NK-92 treated with Interleukin-12 subunit alpha and Interleukin-12 subunit beta, amount 100 ng/mL, for 24 hours (cell line): Measurements from ENCODE around the gene ZDHHC3.

ENCODE experiments used
- DNase-seq: peaks from one replicate; lab custom pipeline; 2025; lab: John Stamatoyannopoulos, UW

The ZDHHC3 gene

DNA sequence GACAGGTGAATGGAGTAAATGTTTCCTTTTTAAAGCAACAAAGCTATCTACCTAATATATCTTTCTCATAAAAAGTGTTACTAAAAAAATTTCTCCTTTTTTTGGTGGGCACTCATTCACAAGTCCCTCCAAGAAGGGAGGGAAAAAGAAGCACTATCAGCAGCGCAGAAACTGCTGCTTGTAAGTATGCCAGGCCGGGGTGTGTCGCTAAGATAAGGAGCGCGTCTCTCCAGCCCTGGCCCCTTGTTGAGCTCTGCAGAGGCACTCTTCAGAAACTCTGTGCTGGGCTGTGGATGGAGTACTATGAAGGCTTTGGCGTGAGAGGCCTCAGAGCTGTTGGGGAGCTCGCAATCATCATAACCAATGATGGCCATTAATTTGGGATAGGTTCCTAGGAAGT, 49.1 kb downstream of the ZDHHC3 start:
- no peak for DNase-seq

DNA sequence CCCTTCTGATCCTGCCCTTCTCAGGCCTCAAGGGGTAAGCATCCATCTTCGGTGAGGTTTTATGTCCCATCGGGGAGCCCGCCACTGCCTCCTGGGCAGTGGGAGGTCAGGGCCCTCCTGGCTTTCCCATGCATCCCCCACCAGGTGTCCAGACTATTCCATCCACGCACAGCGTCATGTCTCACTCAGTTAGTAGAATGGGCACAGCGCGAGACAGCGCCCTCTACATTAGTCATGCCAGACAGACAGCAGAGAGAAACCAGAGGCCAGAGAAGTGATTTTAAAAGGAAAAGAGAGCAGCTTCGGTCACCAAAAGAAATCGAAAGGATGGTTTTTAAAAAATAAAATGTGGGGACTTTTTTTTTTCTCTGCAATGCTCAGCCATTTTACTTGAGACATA, 49.8 kb downstream of the ZDHHC3 start:
- no peak for DNase-seq

DNA sequence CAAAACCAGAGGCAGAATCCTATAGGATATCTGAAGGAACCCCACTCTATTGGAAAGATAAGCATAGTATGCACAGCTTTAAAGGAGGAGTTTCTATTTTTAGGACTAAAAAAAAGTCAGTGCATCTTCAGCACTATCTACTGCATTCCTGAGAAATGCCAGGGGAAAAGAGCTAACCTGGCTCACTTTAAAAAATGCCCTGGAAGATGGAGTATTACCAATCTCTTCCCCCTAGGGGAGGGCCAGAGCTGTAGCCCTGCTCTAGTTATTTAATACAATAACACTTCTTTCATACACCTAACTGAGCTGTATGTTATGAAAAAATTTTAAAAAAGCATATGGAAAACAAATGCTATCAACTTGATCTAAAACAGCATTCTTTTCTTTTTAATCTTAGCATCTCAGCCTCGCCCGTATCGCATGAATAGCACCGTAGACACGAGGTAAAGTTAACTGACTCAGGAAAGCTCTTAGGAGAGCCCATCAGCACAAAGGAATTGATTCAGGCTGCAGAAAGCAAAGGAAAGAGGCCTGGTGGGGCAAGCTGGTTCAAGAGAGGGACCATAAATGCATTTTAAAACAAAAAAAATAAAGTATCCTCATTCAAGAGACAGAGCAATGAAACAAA, 51.4 kb downstream of the ZDHHC3 start:
- DNase-seq, result no peak

DNA sequence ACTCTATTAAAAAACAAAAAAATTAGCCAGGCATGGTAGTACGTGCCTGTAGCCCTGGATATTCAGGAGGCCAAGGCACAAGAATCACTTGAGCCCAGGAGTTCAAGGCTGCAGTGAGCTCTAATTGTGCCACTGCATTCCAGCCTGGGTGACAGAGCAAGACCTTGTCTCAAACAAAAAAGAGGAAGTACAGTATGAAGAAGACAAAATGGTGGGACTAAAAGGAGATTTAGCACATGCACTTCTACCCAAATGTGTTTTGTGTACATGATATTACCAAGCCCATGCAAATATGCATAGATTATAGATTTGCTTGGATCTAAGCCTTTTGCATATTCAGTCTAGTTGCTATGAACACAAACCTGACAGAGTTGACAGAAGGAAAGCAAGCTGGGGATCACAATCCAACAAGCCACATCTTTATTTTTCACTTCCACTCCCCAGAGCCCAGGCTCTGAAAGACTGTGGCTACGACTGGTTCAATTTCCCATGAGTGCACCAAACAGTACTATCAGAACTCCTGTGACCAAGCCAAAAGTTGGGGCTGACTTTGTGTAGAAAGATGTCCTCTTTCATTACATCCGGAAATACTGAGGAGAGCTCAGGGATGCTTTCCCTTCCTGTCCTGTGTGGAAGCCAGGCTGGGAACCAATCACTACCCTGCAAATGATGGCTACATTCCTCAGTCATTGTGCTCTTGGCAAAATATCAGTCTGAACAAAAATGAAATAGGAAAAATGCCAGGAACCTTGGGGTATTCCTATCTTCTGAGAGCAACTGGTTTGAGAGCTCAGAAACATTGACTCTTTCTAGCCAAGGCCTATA, 52.1 kb downstream of the ZDHHC3 start:
- no peak for DNase-seq

DNA sequence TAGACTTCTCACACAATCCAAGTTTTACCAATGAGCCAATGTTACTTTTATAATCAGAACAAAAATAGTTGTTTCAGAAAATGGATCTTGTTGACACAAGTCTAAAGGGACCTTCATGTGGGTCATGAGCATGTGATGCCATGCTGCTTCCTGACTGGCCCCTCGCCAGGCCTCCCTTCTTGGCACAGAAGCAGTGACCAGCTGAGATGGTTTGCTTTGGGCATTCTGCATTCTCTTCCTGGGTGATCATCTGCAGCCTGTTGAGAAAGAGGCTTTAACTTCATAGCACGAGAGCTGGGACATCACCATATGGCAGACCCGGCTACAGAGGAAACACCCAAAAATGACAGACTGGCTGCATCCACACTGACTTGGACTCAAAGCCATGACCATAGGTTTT, 55.9 kb downstream of the ZDHHC3 start:
- DNase-seq, result no peak

DNA sequence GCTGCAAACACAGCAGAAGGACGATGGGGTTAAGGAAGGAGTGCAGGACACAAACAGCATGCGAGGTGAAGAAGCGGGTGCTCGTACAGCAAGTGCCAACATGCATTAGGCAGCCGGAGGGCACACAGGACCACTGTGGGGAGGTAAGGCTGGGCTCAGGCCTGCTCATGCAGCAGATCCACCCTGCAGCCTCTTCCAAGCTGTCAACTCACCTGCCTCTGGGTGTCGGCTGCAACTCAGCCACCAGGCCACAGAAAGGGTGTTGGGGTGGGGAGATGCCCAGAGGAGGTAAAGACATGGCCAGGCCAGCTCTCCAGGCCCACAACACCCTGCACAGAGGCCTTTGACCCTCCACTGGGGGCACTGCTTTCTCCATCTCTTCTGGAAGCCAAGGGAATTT, 57.4 kb downstream of the ZDHHC3 start:
- DNase-seq, result no peak

DNA sequence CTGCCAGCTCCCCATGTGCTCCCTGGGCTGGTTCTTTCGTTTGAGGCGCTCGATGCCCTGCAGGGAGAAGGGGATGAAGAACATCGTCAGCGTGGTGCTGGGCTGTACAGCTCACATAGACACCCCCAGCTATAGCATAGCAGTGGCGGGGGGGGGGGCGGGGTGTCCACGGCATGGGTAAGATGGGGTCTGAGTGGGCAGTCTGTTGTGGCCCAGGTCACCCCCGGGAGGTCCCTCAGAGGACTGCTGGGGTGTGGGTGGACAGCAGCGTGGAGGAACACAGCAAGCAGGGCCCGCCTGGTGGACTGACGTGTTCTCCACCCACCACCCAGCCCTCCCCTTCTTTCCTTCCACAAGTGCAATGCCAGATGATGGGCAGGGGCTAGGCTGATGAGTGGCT, 57.9 kb downstream of the ZDHHC3 start:
- DNase-seq, result no peak

DNA sequence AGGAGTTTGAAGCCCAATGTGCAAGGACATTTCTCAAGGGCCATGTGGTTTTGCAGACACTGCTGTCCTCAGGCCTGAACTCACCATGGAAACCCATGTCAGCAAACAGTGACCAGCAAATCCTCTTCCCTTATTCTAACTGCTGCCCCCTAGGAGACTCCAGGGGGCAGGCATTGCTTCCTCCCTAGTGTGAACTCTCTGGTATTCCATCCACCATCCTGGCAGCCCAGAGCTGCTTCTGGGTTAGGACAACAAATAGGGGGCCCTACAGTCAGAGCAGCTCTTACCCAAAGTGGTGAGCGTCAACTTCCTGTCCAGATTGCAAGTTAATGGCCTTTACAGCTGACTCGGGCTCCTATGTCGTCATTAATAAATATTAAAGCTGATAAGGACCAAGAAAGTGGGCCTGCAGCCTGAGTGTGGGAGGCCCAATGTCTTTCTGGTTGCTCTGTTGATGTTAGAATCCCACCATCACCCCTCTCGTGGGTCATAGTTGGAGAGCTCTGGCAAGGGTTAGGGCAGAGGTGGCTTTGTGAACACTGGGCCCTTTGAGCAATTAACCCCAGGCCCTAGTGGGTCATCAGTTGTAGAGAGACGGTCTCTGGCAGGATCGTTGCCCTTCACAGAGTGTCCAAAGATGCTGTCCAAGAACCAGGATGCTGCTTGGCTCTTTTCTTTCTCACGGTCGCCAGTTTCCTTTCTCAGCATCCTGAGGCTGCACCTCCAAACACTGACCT, 60.1 kb downstream of the ZDHHC3 start:
- no peak for DNase-seq

DNA sequence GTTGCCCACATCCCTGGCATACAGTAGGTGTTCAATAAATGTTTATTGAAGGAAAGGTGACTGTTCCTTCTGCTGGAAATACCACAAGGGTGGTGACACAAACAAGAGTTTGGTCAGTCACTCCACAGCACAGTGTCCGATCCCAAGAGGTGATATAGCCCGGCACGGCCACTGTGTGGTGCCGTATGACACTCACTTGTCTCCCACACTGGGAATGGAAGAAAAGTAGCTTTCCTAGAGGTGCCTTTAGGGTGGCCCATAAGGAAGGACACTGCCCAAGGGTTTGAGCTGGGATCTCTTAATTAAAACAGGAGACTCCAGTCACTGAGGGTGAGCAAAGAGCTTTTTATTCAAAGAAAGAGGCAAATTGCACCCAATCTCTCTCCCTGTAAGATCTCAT, 61.0 kb downstream of the ZDHHC3 start:
- DNase-seq, result no peak

DNA sequence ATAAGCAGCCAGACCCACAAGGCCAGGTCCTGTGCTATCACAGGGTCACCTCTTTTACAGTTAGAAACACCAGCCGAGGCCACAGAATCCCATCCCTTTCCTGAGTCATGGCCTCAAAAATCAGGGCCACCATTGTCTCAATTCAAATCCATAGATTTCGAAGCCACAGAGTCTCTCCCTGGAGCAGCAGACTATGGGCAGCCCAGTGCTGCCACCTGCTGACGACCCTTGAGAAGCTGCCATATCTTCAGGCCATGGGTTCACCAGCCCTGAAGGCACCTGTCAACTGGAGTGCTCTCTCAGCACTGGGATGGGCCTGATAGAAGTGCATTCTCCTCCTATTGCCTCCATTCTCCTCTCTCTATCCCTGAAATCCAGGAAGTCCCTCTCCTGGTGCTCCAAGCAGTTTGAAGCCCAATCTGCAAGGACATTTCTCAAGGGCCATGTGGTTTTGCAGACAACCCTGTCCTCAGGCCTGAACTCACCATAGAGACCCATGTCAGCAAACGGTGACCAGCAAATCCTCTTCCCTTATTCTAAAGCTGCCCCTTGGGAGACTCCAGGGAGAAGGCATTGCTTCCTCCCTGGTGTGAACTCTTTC, 62.0 kb downstream of the ZDHHC3 start:
- peak; percentile 41 for DNase-seq

DNA sequence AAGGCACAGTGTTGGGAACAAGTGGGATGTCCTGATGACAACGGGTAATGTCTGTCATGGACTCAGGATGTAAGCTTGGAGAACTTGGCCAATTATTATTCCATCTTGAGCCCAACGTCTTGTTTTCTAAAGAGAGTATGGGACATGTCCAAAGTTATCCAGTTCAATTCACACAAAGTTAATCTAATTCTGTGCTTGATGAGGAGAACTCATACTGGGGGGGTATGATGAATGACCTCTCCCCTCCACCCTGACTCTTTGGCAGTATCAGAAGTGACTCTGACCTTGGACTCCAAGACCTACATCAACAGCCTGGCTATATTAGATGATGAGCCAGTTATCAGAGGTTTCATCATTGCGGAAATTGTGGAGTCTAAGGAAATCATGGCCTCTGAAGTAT, 65.3 kb downstream of the ZDHHC3 start:
- DNase-seq, result no peak

DNA sequence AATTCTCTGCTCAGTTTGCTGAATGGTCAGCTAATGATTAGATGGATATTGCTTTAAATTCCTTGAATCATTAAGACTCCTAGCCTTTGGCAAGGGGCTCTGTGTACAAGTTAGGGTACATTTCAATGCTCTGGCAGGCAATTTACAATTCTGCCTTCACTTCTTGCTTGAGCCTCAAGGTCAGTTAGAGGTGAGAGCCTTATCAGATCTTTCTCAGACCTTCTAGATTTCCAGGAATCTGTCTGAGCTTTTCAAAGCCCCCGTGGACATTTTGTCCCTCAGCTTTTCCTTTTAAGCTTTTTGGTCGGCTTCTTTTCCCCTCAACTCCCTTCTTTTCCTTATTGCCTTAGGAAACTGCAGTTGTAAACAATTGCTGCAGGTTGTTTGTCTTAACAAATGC, 66.9 kb downstream of the ZDHHC3 start:
- DNase-seq, result no peak

DNA sequence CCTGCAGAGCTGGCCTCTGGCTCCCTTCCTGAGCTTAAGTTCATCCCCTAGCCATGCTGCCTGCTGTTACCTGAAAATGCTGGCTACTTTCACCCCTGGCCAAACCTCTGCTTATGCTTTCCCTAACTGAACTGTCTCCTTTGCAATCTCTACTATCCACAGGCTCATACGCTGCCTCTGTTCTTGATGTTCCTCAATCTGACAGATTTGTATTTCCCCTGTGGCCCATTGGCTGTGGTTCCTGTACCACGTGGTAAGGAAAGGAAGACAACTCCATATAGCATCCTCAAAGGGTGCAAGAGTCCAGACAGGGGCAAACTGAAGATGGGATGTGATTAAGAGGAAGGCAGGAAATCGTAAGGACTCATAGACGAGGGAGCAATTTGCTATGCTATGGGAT, 68.4 kb downstream of the ZDHHC3 start:
- DNase-seq, result no peak

DNA sequence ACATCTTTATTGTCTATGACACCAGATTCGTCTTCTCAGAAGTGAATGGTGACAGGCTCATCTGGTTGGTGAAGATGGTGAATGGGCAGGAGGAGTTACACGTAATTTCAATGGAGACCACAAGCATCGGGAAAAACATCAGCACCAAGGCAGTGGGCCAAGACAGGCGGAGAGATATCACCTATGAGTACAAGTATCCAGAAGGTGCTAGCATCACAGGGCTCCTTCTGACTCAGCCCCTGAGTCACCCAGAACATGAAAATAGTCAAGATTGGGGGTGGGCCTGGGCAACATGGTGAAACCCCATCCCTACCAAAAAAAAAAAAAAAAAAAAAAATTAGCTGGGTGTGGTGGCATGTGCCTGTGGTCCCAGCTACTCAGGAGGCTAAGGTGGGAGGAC, 69.0 kb downstream of the ZDHHC3 start:
- DNase-seq, result no peak

DNA sequence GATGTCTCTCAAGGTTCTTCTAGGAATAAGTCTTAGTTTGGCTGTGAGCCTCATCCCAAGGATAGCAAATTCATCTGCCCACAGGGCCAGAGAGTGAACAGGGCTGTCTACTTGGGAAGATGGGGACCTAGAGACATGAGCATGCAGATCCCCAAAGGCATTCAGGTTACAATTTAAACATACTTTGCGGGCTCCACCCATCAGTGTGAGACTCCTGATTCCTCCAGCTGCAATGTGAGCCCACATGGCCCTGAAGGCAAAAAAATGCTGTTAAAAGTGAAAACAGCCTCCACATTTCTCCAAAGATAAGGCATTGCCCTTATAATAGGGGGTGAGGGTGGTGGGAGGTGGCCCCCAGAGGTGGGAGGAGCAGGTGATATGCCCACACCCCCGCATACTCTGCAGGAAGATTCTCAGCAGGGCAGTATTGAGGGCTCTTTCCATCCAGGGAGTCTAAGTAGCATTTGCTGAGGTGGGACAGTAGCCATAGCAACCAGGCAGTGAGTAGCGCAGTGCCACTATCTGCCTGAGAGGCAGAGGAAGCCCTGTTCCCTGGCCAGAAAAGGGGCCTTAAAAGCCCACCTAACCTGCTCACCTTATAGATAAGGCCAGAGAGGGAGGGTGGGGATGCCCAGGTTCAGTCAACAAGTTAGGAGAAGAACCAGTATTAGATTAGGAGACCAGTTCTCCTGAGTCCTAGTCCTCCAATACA, 70.4 kb downstream of the ZDHHC3 start:
- DNase-seq, result no peak

DNA sequence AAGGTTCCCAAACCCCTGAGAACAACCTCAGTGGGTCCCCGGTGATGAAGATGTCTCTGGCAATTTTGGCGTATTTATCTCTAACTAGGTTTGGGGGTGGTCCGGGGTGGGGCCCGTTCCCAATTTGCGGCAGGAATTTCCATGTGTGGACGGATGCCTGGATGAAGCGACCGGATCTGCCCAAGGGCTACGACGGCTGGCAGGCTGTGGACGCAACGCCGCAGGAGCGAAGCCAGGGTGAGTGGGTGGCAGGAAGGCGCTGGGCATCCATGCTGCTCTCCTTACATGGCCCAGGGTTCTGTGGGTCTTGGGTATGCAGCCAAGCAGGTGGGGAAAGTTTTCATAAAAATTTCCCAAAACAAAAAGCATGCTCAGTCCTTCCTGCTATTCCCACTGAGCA, 72.2 kb downstream of the ZDHHC3 start:
- no peak for DNase-seq

DNA sequence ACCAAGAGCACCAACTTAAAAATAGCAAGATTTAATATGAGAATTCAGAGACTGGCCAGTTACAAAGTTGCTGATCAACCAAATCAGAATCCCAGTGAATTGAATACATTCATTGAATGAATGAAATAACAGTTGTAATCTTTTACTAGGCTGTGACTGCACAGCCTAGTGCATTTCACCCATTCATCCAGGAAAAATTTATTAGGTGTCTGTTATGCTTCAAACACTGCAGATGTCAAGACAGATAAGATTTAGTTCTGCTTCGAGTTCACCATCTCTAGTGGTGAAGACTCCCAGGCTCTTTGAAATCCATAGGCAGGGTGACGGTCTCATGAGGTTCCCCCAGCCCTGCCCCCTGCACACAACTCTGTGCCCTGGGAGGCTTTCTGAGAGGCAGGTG, 72.7 kb downstream of the ZDHHC3 start:
- DNase-seq, result no peak

DNA sequence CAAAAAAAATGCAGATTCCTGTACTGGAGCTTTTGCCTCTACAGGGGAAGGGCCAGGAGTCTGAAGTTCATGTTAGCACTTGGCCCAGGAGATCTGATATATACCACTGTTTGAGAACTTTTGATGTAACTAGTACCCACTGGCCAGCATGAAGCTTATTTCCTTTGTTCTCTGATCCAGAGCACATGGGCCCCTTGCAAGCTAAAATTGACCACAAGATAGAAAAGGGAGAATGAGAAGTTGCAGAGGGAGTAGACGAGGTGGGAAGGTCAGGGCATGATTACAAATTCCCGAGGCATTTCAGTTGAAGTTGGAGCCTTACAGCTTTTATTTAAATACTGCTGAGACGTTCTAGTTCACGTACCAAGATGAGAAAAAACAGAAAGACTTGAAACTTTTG, 73.3 kb downstream of the ZDHHC3 start:
- no peak for DNase-seq

DNA sequence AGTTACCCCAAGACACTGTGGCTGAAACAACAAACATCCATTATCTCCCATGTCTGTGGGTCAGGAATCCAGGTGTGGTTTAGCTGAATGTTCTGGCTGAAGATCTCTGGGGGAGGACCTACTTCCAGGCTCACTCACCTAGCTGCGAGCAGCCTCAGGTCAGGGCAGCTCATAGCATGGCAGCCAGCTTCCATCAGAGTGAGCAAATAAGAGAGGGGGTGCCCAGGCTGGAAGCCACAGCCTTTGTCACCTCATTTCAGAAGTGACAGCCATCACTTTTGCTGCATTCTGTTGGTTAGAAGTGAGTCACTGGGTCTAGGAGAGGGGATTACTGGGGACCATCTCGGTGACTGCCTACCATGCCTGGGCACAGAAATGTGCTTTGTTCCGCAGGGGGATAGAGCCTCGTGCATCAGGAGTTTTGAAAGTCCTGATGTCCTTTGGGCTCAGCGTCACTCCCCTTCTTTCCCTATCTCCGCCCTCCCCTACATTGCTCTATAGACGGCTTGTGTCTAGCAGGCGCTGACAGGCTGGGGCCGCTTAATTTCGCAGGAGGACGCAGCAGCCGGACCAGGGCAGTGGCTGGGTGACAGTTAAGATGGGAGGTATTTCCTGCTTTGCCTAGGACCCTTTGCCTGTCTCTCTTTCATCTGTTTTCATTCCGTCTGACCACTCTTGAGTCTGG, 76.1 kb downstream of the ZDHHC3 start:
- DNase-seq, result no peak

DNA sequence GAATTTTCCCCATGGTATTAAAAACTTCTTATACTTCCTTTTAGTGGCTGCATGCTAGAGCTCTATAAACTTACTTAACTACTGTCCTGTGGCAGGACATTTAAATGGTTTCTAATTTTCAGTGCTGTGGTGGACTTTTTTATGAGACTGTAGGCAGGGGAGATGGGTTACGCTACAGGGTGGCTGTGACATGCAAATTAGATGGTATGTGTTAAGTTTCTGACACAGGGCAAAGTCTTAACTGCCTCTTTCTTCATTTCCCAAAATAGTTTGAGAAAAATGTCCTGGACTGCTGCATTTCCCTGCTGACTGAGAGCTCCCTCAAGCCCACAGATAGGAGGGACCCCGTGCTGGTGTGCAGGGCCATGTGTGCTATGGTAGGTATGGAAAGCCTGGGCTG, 79.5 kb downstream of the ZDHHC3 start:
- DNase-seq, result no peak

DNA sequence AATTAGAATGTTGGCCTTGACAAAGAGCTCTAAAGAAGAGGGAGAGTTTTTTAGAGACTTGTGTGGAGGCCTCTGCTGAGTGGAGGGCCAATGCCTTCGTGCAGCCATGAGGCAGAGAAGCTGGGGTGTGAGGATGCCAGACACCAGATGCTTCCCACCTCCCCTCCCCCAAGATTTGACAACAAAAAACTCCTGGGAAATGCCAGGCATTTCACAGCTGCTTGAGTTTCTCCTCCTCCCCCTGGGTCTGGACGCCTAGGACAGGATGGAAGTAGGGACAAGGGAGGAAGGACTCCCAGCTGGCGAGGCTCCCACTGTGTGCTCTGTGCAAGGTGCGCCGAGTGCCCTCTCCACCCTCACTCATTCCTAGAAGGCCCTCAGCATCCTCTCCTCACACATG, 81.5 kb downstream of the ZDHHC3 start:
- DNase-seq, result no peak

DNA sequence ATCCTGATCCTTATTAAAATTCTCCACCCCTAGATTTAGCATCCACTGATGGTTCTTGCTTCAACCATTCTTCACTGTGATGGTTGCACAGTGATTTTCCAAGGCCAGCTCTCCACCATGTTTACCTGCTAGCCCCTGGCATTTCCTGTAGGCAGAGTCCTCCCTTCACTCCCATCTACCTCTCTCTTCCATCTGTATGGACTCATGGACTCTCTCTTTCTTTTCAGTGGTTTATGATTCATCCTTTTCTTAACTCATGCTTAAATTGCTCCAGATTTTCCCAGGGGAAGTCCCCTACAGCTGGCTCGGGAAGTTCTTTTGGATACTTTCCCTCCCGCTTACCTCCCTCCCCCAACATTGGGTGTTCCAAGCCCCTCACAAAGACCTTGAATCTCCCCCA, 82.9 kb downstream of the ZDHHC3 start:
- DNase-seq, result no peak
